ENCODE data around the gene RPUSD4. TPM values are rescaled to one million over a fixed set of nuclear protein-coding genes. Genes with fewer than 3 reads are reported as not detected.

RPUSD4 gene
- total and polyA plus RNA-seq, 11 donors, result 15.4 to 50.0 (median 33.2) TPM

DNA sequence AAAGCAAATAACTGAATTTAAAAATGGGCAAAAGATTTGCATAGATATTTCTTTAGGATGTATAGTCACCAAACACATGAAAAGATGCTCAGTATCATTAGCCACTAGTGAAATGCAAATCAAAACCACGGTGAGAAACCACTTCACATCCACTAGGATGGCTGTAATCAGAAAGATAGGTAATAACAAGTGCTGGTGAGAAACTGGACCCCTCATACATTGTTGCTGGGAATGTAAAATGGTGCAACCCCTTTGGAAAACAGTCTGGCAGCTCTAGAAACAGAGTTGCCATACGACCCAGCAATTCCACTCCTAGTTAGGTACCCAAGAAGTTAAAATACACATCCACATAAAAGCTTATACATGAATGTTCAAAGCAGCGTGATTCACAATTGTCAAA, 16.3 kb downstream of the RPUSD4 start:
- WGBS, 4 donors, result 80 to 95% (median 93%) methylated on average over 3 of the region's 3 CpGs
- H3K36me3 ChIP-seq, result peaks cover 0 to 84% (median 67%) of the 10 kb centered on the region in 9 donors
- DNase-seq, result no peak

DNA sequence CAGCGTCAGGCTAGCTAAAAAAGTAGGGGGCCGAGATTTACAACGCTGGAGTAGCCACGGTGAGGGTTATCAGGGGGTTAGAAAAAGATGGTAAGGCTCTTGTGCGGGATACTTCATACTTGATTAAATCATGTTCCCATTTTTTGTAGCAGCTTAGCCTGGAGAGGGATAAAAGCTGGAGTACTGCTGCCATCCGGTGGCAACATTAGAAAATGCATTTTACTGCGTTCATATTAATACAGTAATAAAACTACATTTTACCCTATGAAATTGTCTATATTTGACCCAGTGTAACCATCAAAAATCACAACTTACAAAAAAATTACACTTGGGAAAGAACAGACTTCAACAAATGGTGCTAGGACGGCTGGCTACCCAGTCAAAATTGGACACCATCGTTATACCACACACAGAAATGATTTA, 17.3 kb downstream of the RPUSD4 start:
- ATAC-seq, result peak; percentile 24 to 62 (median 44)
- H3K4me3 ChIP-seq, result no peak overlapping the region
- no peak for TF ChIP-seq POLR2A (IDR thresholded peaks at IDR 0.05)
- TF ChIP-seq, protein P1, sequence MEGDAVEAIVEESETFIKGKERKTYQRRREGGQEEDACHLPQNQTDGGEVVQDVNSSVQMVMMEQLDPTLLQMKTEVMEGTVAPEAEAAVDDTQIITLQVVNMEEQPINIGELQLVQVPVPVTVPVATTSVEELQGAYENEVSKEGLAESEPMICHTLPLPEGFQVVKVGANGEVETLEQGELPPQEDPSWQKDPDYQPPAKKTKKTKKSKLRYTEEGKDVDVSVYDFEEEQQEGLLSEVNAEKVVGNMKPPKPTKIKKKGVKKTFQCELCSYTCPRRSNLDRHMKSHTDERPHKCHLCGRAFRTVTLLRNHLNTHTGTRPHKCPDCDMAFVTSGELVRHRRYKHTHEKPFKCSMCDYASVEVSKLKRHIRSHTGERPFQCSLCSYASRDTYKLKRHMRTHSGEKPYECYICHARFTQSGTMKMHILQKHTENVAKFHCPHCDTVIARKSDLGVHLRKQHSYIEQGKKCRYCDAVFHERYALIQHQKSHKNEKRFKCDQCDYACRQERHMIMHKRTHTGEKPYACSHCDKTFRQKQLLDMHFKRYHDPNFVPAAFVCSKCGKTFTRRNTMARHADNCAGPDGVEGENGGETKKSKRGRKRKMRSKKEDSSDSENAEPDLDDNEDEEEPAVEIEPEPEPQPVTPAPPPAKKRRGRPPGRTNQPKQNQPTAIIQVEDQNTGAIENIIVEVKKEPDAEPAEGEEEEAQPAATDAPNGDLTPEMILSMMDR (IDR thresholded peaks at IDR 0.05), result peak; percentile 45 to 83 (median 70)
- intact Hi-C loops (cut with DNase I), result loop anchor here (1.0 to 10.0 kb wide), 9 partner anchors 129 to 273 kb away; partner anchors contain the start of gene CDON (in 5 of the 10)
- H3K4me1 ChIP-seq, result peaks cover 0 to 9% (median 0%) of the 10 kb centered on the region in 12 donors
- peaks cover 0 to 7% (median 0%) of the 10 kb centered on the region in 12 donors for H3K9me3 ChIP-seq
- no peak overlapping the region for H3K27ac ChIP-seq
- no peaks in the 10 kb centered on the region for H3K27me3 ChIP-seq
- 34 to 39% (median 39%) methylated on average over 9 of the region's 9 CpGs for WGBS, 4 donors
- no peak for DNase-seq
- peaks cover 0 to 77% (median 62%) of the 10 kb centered on the region in 9 donors for H3K36me3 ChIP-seq

More for the DNA sequence above, 16.3 kb downstream of the RPUSD4 start:
- no peak overlapping the region for H3K4me3 ChIP-seq
- ATAC-seq, result no peak
- intact Hi-C loops (cut with DNase I), result loop anchor here in 6 of 10 donors (2.0 to 10.0 kb wide), 2 partner anchors 130 to 272 kb away; partner anchors contain the start of gene CDON (in 4 of the 6)
- peaks cover 0 to 7% (median 0%) of the 10 kb centered on the region in 12 donors for H3K9me3 ChIP-seq
- no peaks in the 10 kb centered on the region for H3K27me3 ChIP-seq
- H3K27ac ChIP-seq, result no peak overlapping the region
- peaks cover 0 to 9% (median 0%) of the 10 kb centered on the region in 12 donors for H3K4me1 ChIP-seq
- TF ChIP-seq, protein P1 (IDR thresholded peaks at IDR 0.05), result no peak
- no peak for TF ChIP-seq POLR2A (IDR thresholded peaks at IDR 0.05)

DNA sequence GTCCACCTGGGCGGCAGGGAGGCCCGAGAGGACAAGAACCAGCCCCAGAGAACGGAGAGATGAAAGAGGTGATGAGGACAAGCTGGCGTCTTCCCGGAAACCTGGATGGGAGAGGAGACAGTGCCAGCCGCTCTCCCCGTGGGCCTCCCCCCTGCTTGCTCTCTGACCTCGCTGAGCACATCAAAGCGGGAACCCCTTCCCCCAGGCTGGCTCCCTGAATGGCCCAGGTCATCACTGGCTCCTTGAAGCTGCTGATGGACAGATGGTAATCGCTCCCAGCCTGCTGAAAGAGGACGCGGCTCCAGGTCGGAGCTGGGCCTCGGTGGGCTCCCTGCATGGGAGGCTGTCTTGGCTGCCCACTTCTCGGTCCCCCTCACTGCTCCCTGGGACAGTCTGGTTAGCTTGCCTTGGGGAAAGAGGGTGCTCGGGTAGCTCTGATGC, 18.4 kb downstream of the RPUSD4 start:
- intact Hi-C loops (cut with DNase I), result loop anchor here in 9 of 10 donors (1.0 to 10.0 kb wide), 6 partner anchors 128 to 271 kb away; partner anchors contain the start of gene CDON (in 5 of the 9)
- no peak for DNase-seq
- no peak for ATAC-seq
- whole genome bisulfite sequencing, 4 donors, result 92 to 98% (median 96%) methylated on average over 8 to 16 of the region's 16 CpGs
- H3K27ac ChIP-seq, result no peak overlapping the region
- no peaks in the 10 kb centered on the region for H3K27me3 ChIP-seq
- peaks cover 0 to 6% (median 0%) of the 10 kb centered on the region in 12 donors for H3K4me1 ChIP-seq
- H3K9me3 ChIP-seq, result peaks cover 0 to 7% (median 0%) of the 10 kb centered on the region in 12 donors
- TF ChIP-seq, protein P1 (IDR thresholded peaks at IDR 0.05), result no peak
- no peak for TF ChIP-seq POLR2A (IDR thresholded peaks at IDR 0.05)
- H3K4me3 ChIP-seq, result no peak overlapping the region
- peaks cover 0 to 68% (median 51%) of the 10 kb centered on the region in 9 donors for H3K36me3 ChIP-seq

DNA sequence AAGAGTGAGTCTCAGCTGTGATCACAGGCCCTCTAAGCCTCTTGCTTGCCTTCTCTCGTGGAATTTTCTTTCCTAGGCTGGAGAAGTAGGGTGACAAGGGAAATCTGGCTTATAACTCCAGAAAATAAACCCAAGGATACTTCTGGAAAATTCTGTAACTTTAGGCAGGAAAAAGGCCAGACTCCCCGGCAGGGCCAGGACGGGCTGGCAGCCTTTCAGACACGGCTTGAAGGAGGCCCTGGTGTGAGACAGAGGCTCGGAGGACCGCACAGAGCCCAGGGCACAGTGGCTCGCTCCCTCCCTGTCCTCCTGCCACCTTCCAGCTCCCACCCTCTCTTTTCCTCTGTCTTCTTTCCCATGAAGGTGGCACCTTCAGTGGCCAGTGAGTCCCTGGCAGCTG, 19.1 kb downstream of the RPUSD4 start:
- Histone ChIP-seq H3K36me3 (peaks cover 0 to 62% (median 44%) of the 10 kb centered on the region in 9 donors), H3K4me1 (peaks cover 0 to 6% (median 0%) of the 10 kb centered on the region in 12 donors), H3K27me3 (no peaks in the 10 kb centered on the region), H3K27ac (peak overlapping the region in 1 of 12 donors; percentile 41), H3K4me3 (no peak overlapping the region), H3K9me3 (peaks cover 0 to 4% (median 0%) of the 10 kb centered on the region in 12 donors)
- 72 to 94% (median 86%) methylated on average over 7 of the region's 7 CpGs for WGBS, 4 donors
- DNase-seq, result no peak
- no peak for ATAC-seq
- TF ChIP-seq, protein P1 (IDR thresholded peaks at IDR 0.05), result no peak
- intact Hi-C loops (cut with DNase I), result loop anchor here in 9 of 10 donors (5.0 to 10.0 kb wide), 5 partner anchors 128 to 270 kb away; partner anchors contain the start of gene CDON (in 5 of the 9)

Measured in heart left ventricle (tissue), 16 donors.